ENCODE measurements around the gene C1orf198. TPM values are rescaled to one million over a fixed set of nuclear protein-coding genes. Genes with fewer than 3 reads are reported as not detected.

C1orf198 gene
- total RNA-seq, 1 experiment from 2014 or later: 20.5 TPM

DNA sequence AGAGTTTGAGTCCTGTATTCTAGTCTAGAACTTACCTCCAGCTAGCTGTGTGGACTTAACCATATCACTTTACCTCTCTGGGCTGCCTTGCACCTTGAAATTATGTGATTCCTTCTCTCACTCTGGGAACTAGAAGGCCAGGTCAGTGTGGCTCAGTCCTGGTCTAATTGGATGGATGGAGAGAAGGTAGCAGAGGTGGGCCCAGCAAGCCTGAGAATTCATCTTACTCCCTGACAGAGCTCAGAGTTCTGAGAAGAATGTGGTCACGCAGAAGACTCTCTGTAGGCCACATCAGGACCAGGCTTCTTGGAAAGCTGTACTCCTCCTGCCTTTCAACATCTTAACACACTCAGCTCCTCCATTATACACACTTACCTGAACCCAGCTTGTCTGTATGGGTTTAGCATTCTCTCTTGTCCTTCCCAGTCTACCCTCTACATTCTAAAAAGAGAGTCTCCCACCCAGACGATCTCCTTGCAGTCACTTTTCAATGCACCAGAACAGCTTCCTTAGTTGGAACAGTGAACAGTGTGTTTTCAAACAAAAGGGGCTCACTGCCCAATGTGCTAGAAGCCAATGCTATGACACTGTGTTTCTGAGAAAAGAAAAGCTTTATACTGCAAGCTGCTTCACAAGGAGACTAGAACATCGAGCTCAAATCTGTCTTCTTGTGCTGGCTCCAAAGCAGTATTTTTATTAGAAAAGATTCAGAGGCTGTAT, 60.6 kb downstream of the C1orf198 start:
- no TSS peak for BruUV-seq (replicated peaks)
- DNase-seq: no peak
- H4K20me1 ChIP-seq (ENCODE audit: insufficient read depth): no peaks in the 10 kb centered on the region
- H3K9me2 ChIP-seq (ENCODE audit: insufficient read depth): no peaks in the 10 kb centered on the region
- H3F3A ChIP-seq (ENCODE audit: insufficient read depth, low read depth): no peaks in the 10 kb centered on the region
- peaks cover 6% of the 10 kb centered on the region; the same call in 1 of the 2 replicates for H3K9me3 ChIP-seq (ENCODE audit: insufficient read depth, low read depth)
- no peak overlapping the region for H3K27ac ChIP-seq
- no peak overlapping the region for H3K4me2 ChIP-seq
- intact Hi-C loops (cut with micrococcal nuclease; ENCODE audit: unreplicated experiment): no loop called here
- no peaks in the 10 kb centered on the region for H3K79me2 ChIP-seq (ENCODE audit: low read depth)
- no peaks in the 10 kb centered on the region for H3K27me3 ChIP-seq (ENCODE audit: insufficient read depth, low read depth)
- H3K4me3 ChIP-seq: no peak overlapping the region
- TF ChIP-seq EZH2 (IDR thresholded peaks at IDR 0.05; ENCODE audit: low read depth): no peak
- TF ChIP-seq, protein P1, sequence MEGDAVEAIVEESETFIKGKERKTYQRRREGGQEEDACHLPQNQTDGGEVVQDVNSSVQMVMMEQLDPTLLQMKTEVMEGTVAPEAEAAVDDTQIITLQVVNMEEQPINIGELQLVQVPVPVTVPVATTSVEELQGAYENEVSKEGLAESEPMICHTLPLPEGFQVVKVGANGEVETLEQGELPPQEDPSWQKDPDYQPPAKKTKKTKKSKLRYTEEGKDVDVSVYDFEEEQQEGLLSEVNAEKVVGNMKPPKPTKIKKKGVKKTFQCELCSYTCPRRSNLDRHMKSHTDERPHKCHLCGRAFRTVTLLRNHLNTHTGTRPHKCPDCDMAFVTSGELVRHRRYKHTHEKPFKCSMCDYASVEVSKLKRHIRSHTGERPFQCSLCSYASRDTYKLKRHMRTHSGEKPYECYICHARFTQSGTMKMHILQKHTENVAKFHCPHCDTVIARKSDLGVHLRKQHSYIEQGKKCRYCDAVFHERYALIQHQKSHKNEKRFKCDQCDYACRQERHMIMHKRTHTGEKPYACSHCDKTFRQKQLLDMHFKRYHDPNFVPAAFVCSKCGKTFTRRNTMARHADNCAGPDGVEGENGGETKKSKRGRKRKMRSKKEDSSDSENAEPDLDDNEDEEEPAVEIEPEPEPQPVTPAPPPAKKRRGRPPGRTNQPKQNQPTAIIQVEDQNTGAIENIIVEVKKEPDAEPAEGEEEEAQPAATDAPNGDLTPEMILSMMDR (conservative IDR thresholded peaks at IDR 0.05): no peak
- no peaks in the 10 kb centered on the region for H3K4me1 ChIP-seq (replicated peaks; ENCODE audit: insufficient read depth)
- POLR2A ChIA-PET (ENCODE audit: unreplicated experiment): no interaction called here
- CTCF ChIA-PET: no interaction called here
- no peak overlapping the region for H2AFZ ChIP-seq
- no peaks in the 10 kb centered on the region for H3K36me3 ChIP-seq (ENCODE audit: low read depth)

- H3K4me1 ChIP-seq (replicated peaks; ENCODE audit: insufficient read depth): no peaks in the 10 kb centered on the region
- no peaks in the 10 kb centered on the region for H3K9me3 ChIP-seq (ENCODE audit: insufficient read depth, low read depth)
- intact Hi-C loops (cut with micrococcal nuclease; ENCODE audit: unreplicated experiment): no loop called here
- H3K79me2 ChIP-seq (ENCODE audit: low read depth): no peaks in the 10 kb centered on the region
- H3K27me3 ChIP-seq (ENCODE audit: insufficient read depth, low read depth): no peaks in the 10 kb centered on the region
- H3K9me2 ChIP-seq (ENCODE audit: insufficient read depth): no peaks in the 10 kb centered on the region
- CTCF ChIA-PET: no interaction called here
- H3K4me3 ChIP-seq: no peak overlapping the region
- H3K36me3 ChIP-seq (ENCODE audit: low read depth): no peaks in the 10 kb centered on the region
- no peak for DNase-seq
- H3K4me2 ChIP-seq: no peak overlapping the region
- no peaks in the 10 kb centered on the region for H4K20me1 ChIP-seq (ENCODE audit: insufficient read depth)
- POLR2A ChIA-PET (ENCODE audit: unreplicated experiment): no interaction called here
- TF ChIP-seq EZH2 (IDR thresholded peaks at IDR 0.05; ENCODE audit: low read depth): no peak
- TF ChIP-seq, protein P1 (conservative IDR thresholded peaks at IDR 0.05): no peak
- no TSS peak for BruUV-seq (replicated peaks)
- H2AFZ ChIP-seq: no peak overlapping the region
- no peak overlapping the region for H3K27ac ChIP-seq
- no peaks in the 10 kb centered on the region for H3F3A ChIP-seq (ENCODE audit: insufficient read depth, low read depth)
These were observed 61.3 kb downstream of the C1orf198 start for GRCh38 chr1:230807029-230807428.

DNA sequence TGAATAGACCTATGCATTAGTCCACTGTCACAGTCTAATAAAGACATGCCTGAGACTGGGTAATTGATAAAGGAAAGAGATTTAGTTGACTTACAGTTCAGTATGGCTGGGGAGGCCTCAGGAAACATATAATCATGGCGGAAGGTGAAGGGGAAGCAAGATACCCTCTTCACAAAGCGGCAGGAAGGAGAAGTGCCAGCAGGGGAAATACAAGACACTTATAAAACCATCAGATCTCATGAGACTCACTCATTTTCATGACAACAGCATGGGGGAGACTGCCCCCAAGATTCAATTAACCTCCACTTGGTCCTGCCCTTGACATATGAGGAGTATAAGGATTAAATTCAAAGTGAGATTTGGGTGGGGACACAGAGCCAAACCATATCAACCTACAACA, 61.8 kb downstream of the C1orf198 start:
- H4K20me1 ChIP-seq (ENCODE audit: insufficient read depth): no peaks in the 10 kb centered on the region
- TF ChIP-seq, protein P1 (conservative IDR thresholded peaks at IDR 0.05): no peak
- no peak for TF ChIP-seq EZH2 (IDR thresholded peaks at IDR 0.05; ENCODE audit: low read depth)
- no peaks in the 10 kb centered on the region for H3K36me3 ChIP-seq (ENCODE audit: low read depth)
- no peaks in the 10 kb centered on the region for H3K4me1 ChIP-seq (replicated peaks; ENCODE audit: insufficient read depth)
- intact Hi-C loops (cut with micrococcal nuclease; ENCODE audit: unreplicated experiment): no loop called here
- ChIA-PET POLR2A (ENCODE audit: unreplicated experiment) (no interaction called here), CTCF (no interaction called here)
- no peaks in the 10 kb centered on the region for H3K79me2 ChIP-seq (ENCODE audit: low read depth)
- H3K27ac ChIP-seq: no peak overlapping the region
- H2AFZ ChIP-seq: no peak overlapping the region
- no peaks in the 10 kb centered on the region for H3K27me3 ChIP-seq (ENCODE audit: insufficient read depth, low read depth)
- H3F3A ChIP-seq (ENCODE audit: insufficient read depth, low read depth): no peaks in the 10 kb centered on the region
- DNase-seq: no peak
- H3K9me3 ChIP-seq (ENCODE audit: insufficient read depth, low read depth): no peaks in the 10 kb centered on the region
- H3K9me2 ChIP-seq (ENCODE audit: insufficient read depth): no peaks in the 10 kb centered on the region
- H3K4me2 ChIP-seq: no peak overlapping the region
- no TSS peak for BruUV-seq (replicated peaks)
- H3K4me3 ChIP-seq: no peak overlapping the region
